Measurements from ENCODE around the gene SHTN1. TPM values are rescaled to one million over a fixed set of nuclear protein-coding genes. Genes with fewer than 3 reads are reported as not detected.
A peak's percentile ranks its signal among the peaks of the same experiment; 100 is the strongest.

Gene SHTN1
- total RNA-seq, 2 donors from 2014 or later: 28.1 to 30.9 TPM

DNA sequence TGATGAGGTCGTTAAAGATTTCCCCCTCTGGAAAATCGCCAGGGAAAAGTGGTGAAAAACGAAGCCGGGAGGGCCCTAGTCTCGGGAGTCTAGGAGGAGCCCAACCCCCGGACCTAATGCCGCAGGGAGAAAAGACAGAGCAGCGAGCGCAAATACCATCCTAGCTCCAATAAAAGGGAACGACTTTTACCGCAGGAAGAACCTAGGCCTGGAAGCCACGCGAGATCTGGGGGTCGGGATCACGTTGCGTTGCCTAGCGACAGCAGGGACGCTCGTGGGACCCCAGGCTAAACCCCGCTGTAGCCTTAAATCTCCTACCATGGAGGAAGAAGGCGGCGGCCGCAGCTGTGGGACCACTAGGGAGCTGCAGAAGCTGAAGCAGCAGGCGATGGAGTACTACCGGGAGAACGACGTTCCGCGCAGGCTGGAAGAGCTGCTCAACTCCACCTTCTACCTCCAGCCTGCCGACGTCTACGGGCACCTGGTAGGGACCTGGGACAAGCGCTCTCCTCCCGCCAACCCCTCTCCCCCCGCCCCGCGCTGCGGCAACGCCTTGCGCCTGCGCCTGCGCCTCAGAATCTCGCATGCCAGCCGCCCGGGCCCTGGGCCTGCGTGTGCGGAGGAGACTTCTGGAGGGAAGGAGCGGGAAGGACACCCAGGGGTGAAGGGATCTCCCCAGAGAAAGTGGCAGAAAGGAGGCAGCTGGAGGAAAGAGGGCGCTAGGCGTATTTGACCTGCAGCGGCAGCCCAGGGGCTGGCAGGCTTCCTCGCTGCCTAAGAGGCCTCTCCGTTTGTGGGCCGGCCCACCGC is 155.5 kb downstream of the SHTN1 start, which contains the start of gene ENO4:
Gene ENO4 (plus strand): TSS at position 252 of the 810 bp plus-strand sequence. CDS start 68 bp downstream, at position 320.
- TF ChIP-seq, protein P1, sequence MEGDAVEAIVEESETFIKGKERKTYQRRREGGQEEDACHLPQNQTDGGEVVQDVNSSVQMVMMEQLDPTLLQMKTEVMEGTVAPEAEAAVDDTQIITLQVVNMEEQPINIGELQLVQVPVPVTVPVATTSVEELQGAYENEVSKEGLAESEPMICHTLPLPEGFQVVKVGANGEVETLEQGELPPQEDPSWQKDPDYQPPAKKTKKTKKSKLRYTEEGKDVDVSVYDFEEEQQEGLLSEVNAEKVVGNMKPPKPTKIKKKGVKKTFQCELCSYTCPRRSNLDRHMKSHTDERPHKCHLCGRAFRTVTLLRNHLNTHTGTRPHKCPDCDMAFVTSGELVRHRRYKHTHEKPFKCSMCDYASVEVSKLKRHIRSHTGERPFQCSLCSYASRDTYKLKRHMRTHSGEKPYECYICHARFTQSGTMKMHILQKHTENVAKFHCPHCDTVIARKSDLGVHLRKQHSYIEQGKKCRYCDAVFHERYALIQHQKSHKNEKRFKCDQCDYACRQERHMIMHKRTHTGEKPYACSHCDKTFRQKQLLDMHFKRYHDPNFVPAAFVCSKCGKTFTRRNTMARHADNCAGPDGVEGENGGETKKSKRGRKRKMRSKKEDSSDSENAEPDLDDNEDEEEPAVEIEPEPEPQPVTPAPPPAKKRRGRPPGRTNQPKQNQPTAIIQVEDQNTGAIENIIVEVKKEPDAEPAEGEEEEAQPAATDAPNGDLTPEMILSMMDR (IDR thresholded peaks at IDR 0.05): no peak
- intact Hi-C loops (cut with DNase I): no loop called here
- H3K36me3 ChIP-seq: no peaks in the 10 kb centered on the region
- H3K9ac ChIP-seq (ENCODE audit: low read depth in 2 of 2, low read length in 2 of 2): peak within 1 kb of the TSS; percentile 47 to 80
- DNase-seq: peak; percentile 80
- peak within 1 kb of the TSS; percentile 66 for H3K4me3 ChIP-seq
- no peaks in the 10 kb centered on the region for H3K9me3 ChIP-seq
- H3K4me1 ChIP-seq: no peaks in the 10 kb centered on the region
- H3K27ac ChIP-seq: peak within 1 kb of the TSS; percentile 28
- no peaks in the 10 kb centered on the region for H3K27me3 ChIP-seq

DNA sequence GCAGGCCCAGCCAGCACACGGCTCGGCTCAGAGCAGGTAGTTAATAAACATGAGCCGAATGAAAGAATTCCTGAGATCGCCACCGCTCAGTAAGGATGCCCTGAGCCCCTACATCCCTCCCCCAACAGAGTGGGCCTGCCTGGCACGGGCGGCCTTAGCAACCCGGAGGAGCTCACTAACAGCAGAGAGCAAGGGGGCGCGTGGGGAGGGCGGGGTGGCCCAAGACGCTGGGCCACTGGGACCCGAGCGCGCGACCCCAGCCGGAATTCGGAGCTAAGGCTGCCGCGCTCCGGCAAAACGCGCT is 156.1 kb downstream of the SHTN1 start:
- H3K4me1 ChIP-seq: no peaks in the 10 kb centered on the region
- no peaks in the 10 kb centered on the region for H3K36me3 ChIP-seq
- TF ChIP-seq, protein P1 (IDR thresholded peaks at IDR 0.05): no peak

DNA sequence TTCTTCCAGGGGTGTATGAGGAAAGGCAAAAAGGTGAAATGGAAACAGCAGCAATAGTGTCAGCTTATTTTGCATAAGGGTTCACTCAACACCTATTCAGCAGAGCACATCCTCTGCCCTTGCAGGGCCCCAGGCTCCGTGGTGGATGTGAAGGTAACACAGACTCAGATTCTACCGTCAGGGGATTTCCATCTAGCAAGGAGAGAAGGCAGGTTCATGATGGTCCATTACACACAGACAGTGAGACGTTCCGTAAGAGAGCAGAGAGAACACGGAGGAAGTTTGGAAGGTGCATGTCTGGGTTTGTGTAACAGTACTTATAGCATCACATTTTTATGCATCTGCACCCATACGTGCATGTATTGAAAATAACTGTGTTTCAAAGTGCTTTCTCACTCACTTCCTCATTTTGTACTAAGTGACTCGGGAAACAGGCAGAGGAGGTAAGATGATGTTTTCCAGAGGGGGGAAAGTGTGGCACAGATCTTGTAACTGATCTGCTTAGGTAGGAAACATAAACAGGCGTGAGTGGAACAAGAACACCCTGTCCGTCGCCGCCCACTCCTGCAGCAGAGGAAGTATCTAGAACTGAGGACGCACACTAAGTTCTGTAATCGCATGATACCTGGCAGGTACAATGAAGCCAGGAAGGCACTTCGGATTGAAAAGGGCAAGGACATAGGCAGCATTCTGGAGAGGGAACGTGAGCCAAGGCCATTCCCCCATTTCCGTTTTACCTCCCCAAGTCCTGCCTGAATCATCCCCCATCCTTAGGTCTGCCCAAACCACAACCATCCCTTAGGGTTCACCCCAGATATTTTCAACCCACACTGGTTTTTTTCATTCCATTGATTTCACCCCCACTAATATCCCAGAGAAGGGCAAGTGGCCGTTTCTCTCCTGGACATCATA is 156.7 kb downstream of the SHTN1 start:
- H3K4me1 ChIP-seq: no peaks in the 10 kb centered on the region
- no peak overlapping the region for H3K27ac ChIP-seq
- H3K9me3 ChIP-seq: no peaks in the 10 kb centered on the region
- DNase-seq: no peak
- TF ChIP-seq, protein P1 (IDR thresholded peaks at IDR 0.05): no peak
- intact Hi-C loops (cut with DNase I): no loop called here
- no peaks in the 10 kb centered on the region for H3K36me3 ChIP-seq
- H3K9ac ChIP-seq (ENCODE audit: low read depth in 2 of 2, low read length in 2 of 2): peak overlapping the region; percentile 47 to 80
- H3K4me3 ChIP-seq: peak overlapping the region; percentile 66
- no peaks in the 10 kb centered on the region for H3K27me3 ChIP-seq

More for the DNA sequence above, 156.1 kb downstream of the SHTN1 start:
- Histone ChIP-seq H3K9ac (ENCODE audit: low read depth in 2 of 2, low read length in 2 of 2) (peak overlapping the region; percentile 47 to 80), H3K4me3 (peak overlapping the region; percentile 66), H3K27ac (peak overlapping the region; percentile 28), H3K9me3 (no peaks in the 10 kb centered on the region), H3K27me3 (no peaks in the 10 kb centered on the region)
- no peak for DNase-seq
- intact Hi-C loops (cut with DNase I): no loop called here

DNA sequence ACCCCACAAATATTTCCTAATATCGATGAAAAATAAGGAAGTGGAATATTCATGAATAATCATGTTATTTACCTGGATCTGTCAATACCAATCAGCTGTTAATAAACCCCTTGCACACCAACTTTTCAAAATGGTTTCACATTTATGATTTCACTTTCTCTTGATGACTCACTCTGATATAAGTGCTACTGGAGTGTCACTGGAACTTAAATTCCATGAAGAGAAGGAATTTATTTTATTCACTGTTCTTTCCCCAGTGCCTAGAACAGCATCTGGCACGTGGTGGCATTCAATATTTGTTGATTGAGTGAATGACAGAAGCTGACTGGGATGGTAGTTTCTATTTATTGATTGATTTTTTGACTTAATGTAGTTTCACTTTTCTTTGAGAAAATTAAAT is 159.2 kb downstream of the SHTN1 start:
- Histone ChIP-seq H3K27ac (no peak overlapping the region), H3K9ac (ENCODE audit: low read depth in 2 of 2, low read length in 2 of 2) (no peak overlapping the region), H3K9me3 (no peaks in the 10 kb centered on the region), H3K27me3 (no peaks in the 10 kb centered on the region), H3K4me3 (no peak overlapping the region), H3K4me1 (no peaks in the 10 kb centered on the region), H3K36me3 (no peaks in the 10 kb centered on the region)
- DNase-seq: no peak
- TF ChIP-seq, protein P1 (IDR thresholded peaks at IDR 0.05): no peak
- intact Hi-C loops (cut with DNase I): no loop called here

DNA sequence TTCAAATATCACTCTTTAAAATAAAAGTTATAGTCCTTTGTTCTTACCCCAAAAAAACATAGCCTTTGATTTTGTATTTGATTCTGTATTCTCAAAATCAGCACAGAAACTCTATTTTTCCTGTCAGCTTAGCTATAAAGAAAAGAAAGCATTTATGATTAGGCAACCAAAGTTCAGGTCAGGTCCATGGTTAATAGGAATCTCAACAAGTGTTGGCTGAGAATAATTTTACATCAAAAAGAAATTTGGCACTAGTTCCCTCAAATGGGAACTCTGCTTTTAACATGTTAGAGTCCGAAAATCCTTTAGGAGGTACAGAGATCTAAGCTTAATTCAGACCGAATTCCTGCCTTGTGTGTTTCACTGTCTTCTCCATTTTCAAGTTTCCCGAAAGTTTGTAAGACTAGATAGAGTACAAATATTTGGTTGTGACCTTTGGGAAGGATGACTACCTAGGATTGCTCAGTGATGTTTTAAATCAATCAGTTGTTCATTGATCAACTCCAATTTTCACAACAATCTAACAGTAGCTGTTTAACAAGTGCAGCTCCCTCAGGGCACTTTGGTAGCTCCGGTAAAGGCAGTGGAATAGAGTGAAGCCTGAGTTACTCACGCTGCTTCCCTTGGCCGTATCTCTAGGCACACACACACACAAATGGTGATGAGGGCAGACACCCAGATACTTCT is 164.5 kb downstream of the SHTN1 start:
- intact Hi-C loops (cut with DNase I): no loop called here
- TF ChIP-seq, protein P1 (IDR thresholded peaks at IDR 0.05): no peak
- H3K27me3 ChIP-seq: no peaks in the 10 kb centered on the region
- H3K4me1 ChIP-seq: no peaks in the 10 kb centered on the region
- no peaks in the 10 kb centered on the region for H3K36me3 ChIP-seq
- H3K4me3 ChIP-seq: no peak overlapping the region
- DNase-seq: no peak
- H3K27ac ChIP-seq: no peak overlapping the region
- no peak overlapping the region for H3K9ac ChIP-seq (ENCODE audit: low read depth in 2 of 2, low read length in 2 of 2)
- no peaks in the 10 kb centered on the region for H3K9me3 ChIP-seq

All from colonic mucosa (tissue), 4 donors.